BLaER1 treated with 17β-estradiol and CSF1 and Interleukin-3, amounts not matched to agents 10 nM and 100 nM (cell line): ENCODE results near the gene TREX2.

ENCODE experiments used
- H3K27ac ChIP-seq, 11 experiments: shearing (Covaris generic); formaldehyde crosslinking; 2 replicates each; pipeline ENCODE4 v1.8.1; 2022
- H3K27me3 ChIP-seq, 11 experiments: shearing (Covaris generic); formaldehyde crosslinking; 2 replicates each; pipeline ENCODE4 v1.8.1; 2022
- H3K36me3 ChIP-seq, 11 experiments: shearing (Covaris generic); formaldehyde crosslinking; 2 replicates each; pipeline ENCODE4 v1.8.1; 2022
- H3K4me1 ChIP-seq, 10 experiments: shearing (Covaris generic); formaldehyde crosslinking; 2 replicates each; pipeline ENCODE4 v1.8.1; 2022
- H3K4me2 ChIP-seq, 11 experiments: shearing (Covaris generic); formaldehyde crosslinking; 2 replicates each; pipeline ENCODE4 v1.8.1; 2022
- H3K4me3 ChIP-seq, 10 experiments: shearing (Covaris generic); formaldehyde crosslinking; 2 replicates each; pipeline ENCODE4 v1.8.1; 2022
- H3K9ac ChIP-seq, 11 experiments: shearing (Covaris generic); formaldehyde crosslinking; 2 replicates each; pipeline ENCODE4 v1.8.1; 2022
- H3K9me3 ChIP-seq, 11 experiments: shearing (Covaris generic); formaldehyde crosslinking; replicated peaks in 1 of 11; 2 replicates each; pipeline ENCODE4 v1.8.1; 2022
- H4K20me1 ChIP-seq, 11 experiments: shearing (Covaris generic); formaldehyde crosslinking; 2 replicates each; pipeline ENCODE4 v1.8.1; 2022
- Cebpa-rat ChIP-seq, 11 experiments: shearing (Covaris generic); IDR thresholded peaks; 2 replicates each; pipeline ENCODE4 v1.8.1; 2022

TREX2 gene

GRCh38 chrX:153491351-153491914 is 45.6 kb upstream of the TREX2 start:
- TF ChIP-seq Cebpa-rat (IDR thresholded peaks at IDR 0.05) = no peak
- peaks cover 36 to 98% (median 97%) of the 10 kb centered on the region in 10 experiments for H3K4me1 ChIP-seq
- peak overlapping the region in 8 of 11 experiments; percentile 26 to 81 (median 68); a peak in 15 of 22 replicates for H3K27ac ChIP-seq
- H3K9ac ChIP-seq = peak overlapping the region in 8 of 11 experiments; percentile 36 to 73 (median 56); a peak in 16 of 22 replicates
- peaks cover 0 to 80% (median 0%) of the 10 kb centered on the region in 11 experiments; a peak in 7 of 22 replicates for H4K20me1 ChIP-seq
- H3K4me2 ChIP-seq = peak overlapping the region; percentile 50 to 86 (median 76)
- H3K9me3 ChIP-seq = no peaks in the 10 kb centered on the region
- peaks cover 0 to 85% (median 59%) of the 10 kb centered on the region in 11 experiments; a peak in 19 of 22 replicates for H3K27me3 ChIP-seq
- H3K36me3 ChIP-seq = no peaks in the 10 kb centered on the region
- H3K4me3 ChIP-seq = peak overlapping the region in 3 of 10 experiments; percentile 7 to 31 (median 13); a peak in 3 of 20 replicates

DNA sequence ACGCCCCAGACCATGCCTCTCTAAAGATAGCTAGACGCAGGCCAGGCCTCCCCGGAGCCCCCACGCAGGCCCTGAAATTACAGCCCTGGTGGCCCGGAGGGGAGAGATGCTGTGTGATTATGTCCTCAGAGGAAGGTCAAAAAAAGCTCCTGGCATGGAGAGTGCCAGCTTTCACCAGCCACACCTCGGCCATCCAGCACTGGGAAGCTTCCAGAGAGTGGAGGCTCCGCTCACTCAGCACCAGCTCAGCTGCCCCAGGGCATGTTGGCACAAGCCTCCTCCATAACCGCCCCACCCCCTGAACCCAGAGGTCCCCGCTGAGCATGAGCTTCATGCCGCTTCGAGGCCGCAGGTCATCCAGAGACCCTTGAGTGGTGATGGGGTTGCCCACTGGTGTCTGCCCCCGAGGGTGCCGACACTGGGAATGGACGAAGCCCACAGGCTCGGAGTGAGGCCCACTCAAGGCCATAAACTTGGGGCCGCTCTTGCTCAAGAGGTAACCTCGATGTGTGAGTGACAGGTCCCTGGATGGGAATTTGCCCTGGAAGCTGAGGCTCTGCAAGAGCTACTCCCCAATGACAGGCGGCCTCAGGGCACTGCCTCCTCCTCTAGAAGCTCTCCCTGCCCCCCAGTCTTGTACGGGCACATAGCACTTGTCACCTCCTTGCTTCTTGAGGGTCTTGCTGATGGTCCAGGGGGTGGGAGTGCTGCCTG is 44.5 kb upstream of the TREX2 start:
- H3K27ac ChIP-seq = peak overlapping the region in 6 of 11 experiments; percentile 60 to 81 (median 69); a peak in 10 of 22 replicates
- no peaks in the 10 kb centered on the region for H3K36me3 ChIP-seq
- peak overlapping the region in 4 of 11 experiments; percentile 60 to 73 (median 66); a peak in 5 of 22 replicates for H3K9ac ChIP-seq
- no peak for TF ChIP-seq Cebpa-rat (IDR thresholded peaks at IDR 0.05)
- peak overlapping the region in 10 of 11 experiments; percentile 19 to 86 (median 76); a peak in 18 of 22 replicates for H3K4me2 ChIP-seq
- H3K27me3 ChIP-seq = peaks cover 6 to 88% (median 64%) of the 10 kb centered on the region in 11 experiments; a peak in 20 of 22 replicates
- no peaks in the 10 kb centered on the region for H3K9me3 ChIP-seq
- peaks cover 0 to 75% (median 0%) of the 10 kb centered on the region in 11 experiments; a peak in 9 of 22 replicates for H4K20me1 ChIP-seq
- no peak overlapping the region for H3K4me3 ChIP-seq
- peaks cover 36 to 98% (median 97%) of the 10 kb centered on the region in 10 experiments for H3K4me1 ChIP-seq

DNA sequence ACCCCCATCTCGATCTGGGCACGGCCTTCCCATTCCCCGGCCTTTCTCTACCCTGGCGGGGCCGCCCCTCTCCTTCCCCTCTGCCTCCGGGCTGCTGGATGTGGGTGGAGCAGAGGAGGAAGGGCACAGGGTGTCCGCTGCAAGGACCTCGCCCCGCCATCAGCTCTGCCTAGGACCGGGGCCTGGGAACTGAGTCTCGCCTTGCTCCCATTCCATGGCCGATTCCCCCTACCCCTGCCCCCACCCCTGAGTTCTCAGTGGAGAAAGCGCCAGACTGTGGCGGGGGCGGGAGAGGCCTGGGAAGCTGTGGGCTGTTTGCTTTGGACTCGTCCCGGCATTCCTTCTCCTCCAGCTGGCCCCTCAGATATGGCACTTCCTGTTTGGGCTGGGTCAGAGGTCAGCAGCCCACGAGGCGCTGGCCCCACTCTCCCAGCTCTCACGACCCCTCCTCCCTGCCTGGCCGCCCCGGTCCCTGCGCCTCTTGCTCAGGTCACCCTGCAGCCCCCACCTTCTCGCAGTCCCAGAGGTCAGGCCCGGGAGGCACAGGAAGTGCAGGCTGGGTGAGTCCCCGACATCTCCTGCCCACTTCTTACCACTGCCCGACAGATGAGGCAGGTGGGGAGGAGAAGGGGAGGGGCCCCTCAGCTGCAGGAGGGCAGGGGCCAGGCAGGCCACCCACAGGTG is 42.5 kb upstream of the TREX2 start:
- H3K9me3 ChIP-seq = no peaks in the 10 kb centered on the region
- H3K36me3 ChIP-seq = no peaks in the 10 kb centered on the region
- H3K27ac ChIP-seq = peak overlapping the region in 3 of 11 experiments; percentile 25 to 40 (median 40); a peak in 4 of 22 replicates
- H3K9ac ChIP-seq = peak overlapping the region in 2 of 11 experiments; percentile 10 to 29; a peak in 3 of 22 replicates
- peaks cover 0 to 78% (median 0%) of the 10 kb centered on the region in 11 experiments; a peak in 10 of 22 replicates for H4K20me1 ChIP-seq
- peaks cover 20 to 94% (median 74%) of the 10 kb centered on the region in 11 experiments for H3K27me3 ChIP-seq
- peaks cover 27 to 100% (median 97%) of the 10 kb centered on the region in 10 experiments; a peak in 19 of 20 replicates for H3K4me1 ChIP-seq
- no peak overlapping the region for H3K4me3 ChIP-seq
- peak overlapping the region; percentile 44 to 83 (median 67) for H3K4me2 ChIP-seq
- no peak for TF ChIP-seq Cebpa-rat (IDR thresholded peaks at IDR 0.05)

DNA sequence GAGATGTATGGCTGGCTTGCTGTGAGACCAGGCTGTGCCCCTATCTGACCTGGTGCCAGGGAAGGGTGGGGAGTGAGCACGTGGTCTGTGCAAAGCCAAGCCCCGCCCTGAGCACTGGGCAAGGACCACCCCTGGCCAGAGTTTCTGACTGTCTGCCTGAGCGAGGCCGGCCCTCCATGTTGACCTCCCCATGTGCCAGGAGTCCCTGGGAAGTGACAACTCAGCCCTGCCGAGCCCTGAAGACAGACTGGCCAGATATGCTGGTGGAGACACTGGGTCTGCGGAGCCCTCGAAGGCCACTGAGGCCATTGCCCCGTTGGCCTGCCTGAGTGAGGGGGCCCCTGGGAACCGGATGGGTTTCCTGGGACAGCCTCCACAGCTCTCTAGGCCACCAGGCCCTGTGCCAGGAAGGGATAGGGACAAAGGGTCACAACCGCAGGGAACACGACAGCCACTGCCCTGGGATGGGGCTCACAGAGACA is 41.8 kb upstream of the TREX2 start:
- peaks cover 27 to 100% (median 96%) of the 10 kb centered on the region in 10 experiments; a peak in 19 of 20 replicates for H3K4me1 ChIP-seq
- H3K27ac ChIP-seq = peak overlapping the region in 1 of 11 experiments; percentile 32; a peak in 1 of 22 replicates
- H3K9ac ChIP-seq = 0 out of 22 replicates have a peak overlapping the region, but pooled peaks of 1 of the 11 experiments have one; percentile 4
- no peaks in the 10 kb centered on the region for H3K9me3 ChIP-seq
- H3K27me3 ChIP-seq = peaks cover 22 to 94% (median 74%) of the 10 kb centered on the region in 11 experiments
- TF ChIP-seq Cebpa-rat (IDR thresholded peaks at IDR 0.05) = no peak
- H3K4me2 ChIP-seq = peak overlapping the region in 8 of 11 experiments; percentile 38 to 83 (median 76); a peak in 15 of 22 replicates
- no peak overlapping the region for H3K4me3 ChIP-seq
- no peaks in the 10 kb centered on the region for H3K36me3 ChIP-seq
- H4K20me1 ChIP-seq = peaks cover 0 to 79% (median 0%) of the 10 kb centered on the region in 11 experiments; a peak in 10 of 22 replicates

- peaks cover 22 to 94% (median 66%) of the 10 kb centered on the region in 11 experiments for H3K27me3 ChIP-seq
- H3K36me3 ChIP-seq = no peaks in the 10 kb centered on the region
- H4K20me1 ChIP-seq = peaks cover 0 to 72% (median 0%) of the 10 kb centered on the region in 11 experiments; a peak in 10 of 22 replicates
- peak overlapping the region in 9 of 11 experiments; percentile 28 to 83 (median 76); a peak in 16 of 22 replicates for H3K4me2 ChIP-seq
- no peak overlapping the region for H3K9ac ChIP-seq
- H3K4me3 ChIP-seq = no peak overlapping the region
- H3K9me3 ChIP-seq = no peaks in the 10 kb centered on the region
- no peak for TF ChIP-seq Cebpa-rat (IDR thresholded peaks at IDR 0.05)
- H3K4me1 ChIP-seq = peaks cover 13 to 100% (median 96%) of the 10 kb centered on the region in 10 experiments; a peak in 19 of 20 replicates
- H3K27ac ChIP-seq = no peak overlapping the region
Observed at GRCh38 chrX:153486171-153486570, 40.3 kb upstream of the TREX2 start.

DNA sequence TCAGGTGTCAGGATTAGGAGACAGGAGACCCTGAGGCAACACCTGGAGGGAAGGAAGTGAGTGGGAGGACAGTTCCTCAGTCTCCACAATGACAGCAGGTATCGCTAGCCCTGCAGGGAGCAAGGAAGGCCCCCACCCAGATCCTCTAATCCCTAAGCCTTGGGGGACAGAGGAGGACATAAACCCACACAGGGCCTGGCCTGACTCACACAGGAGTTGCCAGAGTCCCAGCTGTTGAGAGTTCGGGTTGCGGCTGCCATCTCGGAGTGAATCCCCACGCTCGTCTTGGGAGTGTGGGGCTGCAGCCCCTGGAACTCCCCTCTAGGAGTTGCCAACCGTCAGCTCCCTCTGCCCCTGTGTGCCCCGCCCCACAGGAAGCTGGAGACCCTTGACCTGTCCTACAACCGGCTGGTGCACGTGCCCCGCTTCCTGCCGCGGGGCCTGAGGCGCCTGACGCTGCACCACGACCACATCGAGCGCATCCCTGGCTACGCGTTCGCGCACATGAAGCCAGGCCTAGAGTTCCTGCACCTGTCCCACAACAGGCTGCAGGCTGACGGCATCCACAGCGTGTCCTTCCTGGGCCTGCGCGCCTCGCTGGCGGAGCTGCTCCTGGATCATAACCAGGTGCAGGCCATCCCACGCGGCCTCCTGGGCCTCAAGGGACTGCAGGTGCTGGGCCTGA is 39.7 kb upstream of the TREX2 start:
- no peak overlapping the region for H3K9ac ChIP-seq
- H3K4me3 ChIP-seq = no peak overlapping the region
- H3K27me3 ChIP-seq = peaks cover 22 to 94% (median 60%) of the 10 kb centered on the region in 11 experiments
- no peaks in the 10 kb centered on the region for H3K9me3 ChIP-seq
- no peak for TF ChIP-seq Cebpa-rat (IDR thresholded peaks at IDR 0.05)
- H3K36me3 ChIP-seq = no peaks in the 10 kb centered on the region
- H3K27ac ChIP-seq = no peak overlapping the region
- H4K20me1 ChIP-seq = peaks cover 0 to 66% (median 0%) of the 10 kb centered on the region in 11 experiments; a peak in 10 of 22 replicates
- H3K4me2 ChIP-seq = peak overlapping the region in 10 of 11 experiments; percentile 23 to 83 (median 72); a peak in 18 of 22 replicates
- H3K4me1 ChIP-seq = peaks cover 9 to 100% (median 96%) of the 10 kb centered on the region in 10 experiments; a peak in 19 of 20 replicates

- H4K20me1 ChIP-seq = peaks cover 0 to 38% (median 0%) of the 10 kb centered on the region in 11 experiments; a peak in 9 of 22 replicates
- TF ChIP-seq Cebpa-rat (IDR thresholded peaks at IDR 0.05) = no peak
- H3K4me1 ChIP-seq = peaks cover 0 to 93% (median 78%) of the 10 kb centered on the region in 10 experiments; a peak in 17 of 20 replicates
- H3K36me3 ChIP-seq = no peaks in the 10 kb centered on the region
- no peaks in the 10 kb centered on the region for H3K9me3 ChIP-seq
- no peak overlapping the region for H3K27ac ChIP-seq
- peak overlapping the region in 6 of 11 experiments; percentile 14 to 77 (median 71); a peak in 9 of 22 replicates for H3K4me2 ChIP-seq
- H3K9ac ChIP-seq = no peak overlapping the region
- peaks cover 22 to 96% (median 64%) of the 10 kb centered on the region in 11 experiments for H3K27me3 ChIP-seq
- no peak overlapping the region for H3K4me3 ChIP-seq
Observed at GRCh38 chrX:153482376-153483015, 36.6 kb upstream of the TREX2 start.
